GM19035 (cell line): ENCODE results near the gene USP47.

Source experiments
- ATAC-seq: cut with Tn5 transposase; IDR thresholded peaks from one replicate; pipeline ENCODE4 v1.9.1; 2021; ENCODE audit not compliant: unreplicated experiment

The USP47 gene

DNA sequence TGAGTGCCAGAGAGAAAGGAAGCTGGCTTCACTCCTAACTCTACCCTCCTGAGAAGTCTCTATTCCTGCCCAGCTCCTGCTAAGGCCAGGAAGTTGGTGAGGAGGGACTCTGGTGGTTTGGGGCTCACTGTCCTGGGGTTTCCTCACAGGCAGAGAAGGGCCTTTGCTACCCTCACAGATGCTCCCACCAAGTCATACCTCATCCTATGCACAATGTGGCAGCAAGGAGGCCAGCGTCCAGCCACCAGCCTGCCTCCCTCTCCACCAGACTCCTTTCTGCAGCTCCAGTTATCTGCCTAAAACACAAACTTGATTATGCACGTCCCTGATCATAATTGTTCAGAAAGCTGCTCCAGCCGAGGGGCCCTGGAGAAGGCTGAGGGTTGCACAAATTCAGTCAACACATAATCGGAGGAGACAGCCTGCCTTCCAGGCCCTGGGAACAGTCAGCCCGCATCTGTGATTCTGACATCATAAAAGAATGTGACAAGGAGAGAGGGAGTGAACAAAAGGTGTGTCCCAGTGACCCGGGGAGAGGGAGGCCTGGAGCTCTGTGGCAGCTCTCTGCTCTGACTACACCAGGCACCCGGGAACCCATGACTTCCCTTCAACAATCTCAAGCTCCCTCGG lies 137.8 kb downstream of the USP47 start:
- no peak for ATAC-seq

DNA sequence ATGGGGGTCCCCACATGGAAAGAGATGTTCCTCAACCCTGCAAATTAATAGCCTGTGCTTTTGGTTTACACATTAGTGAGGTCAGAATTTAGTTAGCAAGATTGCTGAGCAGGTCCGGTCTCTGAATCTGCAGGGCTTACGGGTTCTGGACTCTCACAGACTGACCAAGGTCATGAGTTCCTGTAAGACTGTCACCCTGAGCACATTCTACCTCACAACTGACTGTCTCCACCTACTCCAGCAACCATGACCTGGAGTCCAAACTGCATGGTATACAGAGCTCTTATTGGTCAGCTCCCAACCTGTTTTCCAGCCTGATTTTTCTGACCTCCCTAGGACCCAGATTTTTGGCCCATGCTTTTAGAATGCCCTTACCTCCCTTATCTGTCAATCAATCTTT lies 138.4 kb downstream of the USP47 start:
- no peak for ATAC-seq

DNA sequence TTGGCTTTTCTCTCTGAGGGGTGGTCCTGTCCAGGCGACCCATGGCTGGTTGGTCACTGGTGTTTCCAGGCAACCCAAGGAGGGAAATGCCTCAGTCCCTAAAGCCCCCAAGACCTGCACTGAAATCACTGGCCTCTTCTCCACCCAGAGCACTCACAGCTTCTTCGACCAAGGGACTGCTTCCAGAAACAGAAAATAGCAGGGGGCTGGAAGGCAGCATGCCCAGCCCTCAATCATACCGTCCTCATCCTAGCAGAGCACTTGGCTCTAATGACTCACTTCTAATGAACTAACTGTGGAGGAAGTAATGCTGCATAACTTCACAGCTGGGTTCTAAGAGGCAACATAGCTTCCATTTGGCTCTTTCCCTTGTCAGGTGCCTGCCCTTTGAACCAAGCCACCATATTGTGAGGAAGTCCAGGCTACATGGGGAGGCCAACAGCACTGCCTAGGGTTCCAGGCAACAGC lies 139.1 kb downstream of the USP47 start:
- ATAC-seq: no peak

DNA sequence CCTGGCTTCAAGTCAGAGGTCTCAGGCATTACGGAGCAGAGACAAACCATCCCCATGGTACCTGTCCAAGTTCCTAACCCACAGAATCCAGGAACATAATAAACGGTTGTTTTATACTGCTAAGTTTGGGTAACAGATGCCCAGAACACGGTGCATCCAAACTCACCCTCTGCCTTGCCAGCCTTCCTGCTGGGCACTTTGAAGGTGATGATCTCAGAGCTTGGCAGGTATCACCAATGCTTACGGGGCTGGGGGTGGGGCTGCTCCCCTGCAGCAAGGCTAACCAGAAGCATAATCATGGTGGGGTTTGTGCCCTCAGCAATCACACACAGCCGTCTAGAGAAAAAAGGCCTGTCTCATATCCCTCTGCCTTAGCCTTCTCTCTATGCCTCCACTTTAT lies 139.6 kb downstream of the USP47 start:
- ATAC-seq: no peak

DNA sequence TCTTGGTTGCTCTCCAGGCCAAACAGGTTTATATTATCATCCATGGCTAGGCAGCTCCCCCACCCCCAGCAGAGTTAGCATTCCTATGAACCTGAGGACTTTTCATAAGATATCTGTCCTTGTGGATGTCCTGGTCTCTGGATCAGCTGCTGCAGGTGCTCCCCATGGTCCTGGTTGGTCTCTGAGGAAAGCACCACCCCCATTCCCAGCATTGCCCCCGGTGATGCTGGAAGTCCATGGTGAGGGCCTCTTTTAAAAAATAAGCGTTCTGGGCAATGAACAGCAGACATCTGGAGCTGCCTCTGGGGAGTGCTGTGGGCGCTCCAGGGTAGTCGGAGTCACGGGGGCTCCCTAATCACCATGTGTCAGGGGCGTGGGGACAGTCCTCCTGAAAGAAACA lies 140.1 kb downstream of the USP47 start:
- no peak for ATAC-seq

DNA sequence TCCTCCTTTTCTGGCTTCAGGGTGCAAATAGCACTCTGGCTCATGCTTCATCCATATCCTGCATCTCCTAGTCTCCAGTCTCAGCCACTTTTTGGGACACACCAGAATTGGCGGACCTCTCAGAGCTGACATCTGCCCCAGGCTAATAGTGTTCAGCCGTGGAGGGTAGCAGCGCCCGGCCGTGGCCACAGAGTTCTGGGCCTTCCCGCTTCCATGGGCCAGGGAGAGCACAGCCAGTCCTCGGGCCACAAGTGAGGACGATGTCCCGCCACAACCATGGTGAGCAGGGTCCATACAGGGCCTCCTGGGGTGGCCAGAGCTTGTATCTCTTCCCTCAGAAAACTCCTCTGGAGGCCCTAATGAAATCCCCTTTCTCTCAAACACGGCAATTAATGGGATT lies 140.7 kb downstream of the USP47 start:
- ATAC-seq: no peak

DNA sequence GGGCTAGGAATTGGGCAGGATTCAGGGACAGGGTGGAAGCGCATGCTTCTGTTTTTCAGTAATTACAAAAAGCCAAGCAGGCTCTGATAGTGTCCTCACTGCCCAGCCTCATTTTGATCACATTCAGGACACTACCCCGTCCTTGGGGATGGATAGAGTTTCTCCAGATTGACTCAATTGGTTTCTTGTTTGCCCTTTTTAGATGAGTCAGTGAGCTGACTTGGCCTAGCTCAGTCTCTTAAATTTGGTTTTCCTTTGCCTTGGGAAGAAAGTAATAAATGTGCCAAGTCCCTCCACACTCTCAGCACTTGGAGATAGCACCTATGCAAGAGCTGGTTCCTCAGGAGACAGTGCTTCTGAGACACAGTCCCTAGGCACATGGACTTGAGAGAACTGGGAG lies 141.2 kb downstream of the USP47 start:
- ATAC-seq: no peak

DNA sequence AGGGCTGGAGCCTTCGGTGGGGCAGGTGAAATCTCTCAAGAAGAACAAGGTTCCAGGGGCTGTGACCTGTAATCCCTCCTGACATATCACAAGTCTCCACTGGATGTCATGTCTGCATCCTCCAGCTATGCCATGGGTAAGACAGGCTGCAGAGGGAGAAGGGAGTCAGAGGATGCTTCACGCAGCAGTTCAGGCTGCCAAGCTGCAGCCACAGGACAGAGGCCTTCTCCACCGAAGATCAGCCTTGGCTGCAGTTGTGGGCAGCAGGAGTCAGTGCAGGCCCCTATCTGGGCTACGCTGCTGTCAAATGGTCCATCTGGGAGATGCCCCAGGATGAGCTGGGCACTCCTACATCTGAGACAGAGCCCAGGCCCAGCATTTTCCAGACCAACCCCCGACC lies 141.7 kb downstream of the USP47 start:
- no peak for ATAC-seq

DNA sequence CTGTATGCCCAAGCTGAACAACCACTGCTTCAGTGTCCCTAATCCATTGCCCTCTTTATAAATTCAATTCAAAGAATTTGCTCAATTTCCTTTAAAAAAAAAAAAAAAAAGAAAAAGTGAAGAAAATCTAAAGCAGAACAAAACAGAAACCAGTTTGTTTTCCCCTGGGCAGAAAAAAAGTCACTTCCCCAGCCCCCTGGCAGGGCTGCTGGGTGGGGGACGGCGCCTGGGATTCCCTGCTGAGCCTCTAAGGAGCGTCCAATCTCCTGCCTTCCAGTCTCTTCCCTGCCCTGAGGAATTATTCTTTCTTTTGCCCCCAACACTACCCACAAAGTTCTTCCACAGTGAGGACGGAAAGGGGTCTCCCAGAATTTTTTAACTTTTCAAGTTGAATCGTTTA lies 142.8 kb downstream of the USP47 start:
- no peak for ATAC-seq

DNA sequence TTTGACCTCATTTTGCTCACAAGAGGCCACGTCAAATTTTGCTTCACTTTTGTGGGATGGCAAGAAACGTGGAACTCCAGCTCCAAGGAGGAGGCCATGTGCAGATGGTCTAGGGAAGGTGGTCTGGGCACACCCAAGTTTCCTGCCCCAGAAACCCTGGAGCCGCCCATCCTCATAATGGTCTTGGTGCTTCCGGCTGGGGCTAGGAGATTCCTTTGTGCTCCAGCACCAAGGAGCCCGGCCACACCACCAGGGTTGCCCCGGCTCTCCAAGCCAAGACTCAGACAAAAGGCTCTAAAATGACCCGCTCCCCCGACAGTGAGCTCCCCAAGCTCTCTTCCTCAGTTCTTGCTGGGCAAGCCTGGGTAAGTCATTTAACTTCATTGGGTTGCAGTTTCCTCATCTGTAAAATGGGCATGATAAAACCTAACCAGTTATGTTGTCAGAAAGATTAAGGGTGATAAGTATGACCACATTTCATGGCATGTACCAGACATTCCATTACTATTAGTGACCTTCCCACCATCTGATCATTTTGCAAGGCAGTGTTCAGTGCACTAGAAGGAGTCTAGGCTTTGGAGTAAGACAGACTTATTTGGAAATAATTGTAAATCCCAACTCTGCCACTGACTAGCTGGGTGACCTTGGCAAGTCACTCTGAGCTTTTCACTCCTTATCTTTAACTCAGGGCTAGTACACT lies 143.4 kb downstream of the USP47 start:
- ATAC-seq: no peak

DNA sequence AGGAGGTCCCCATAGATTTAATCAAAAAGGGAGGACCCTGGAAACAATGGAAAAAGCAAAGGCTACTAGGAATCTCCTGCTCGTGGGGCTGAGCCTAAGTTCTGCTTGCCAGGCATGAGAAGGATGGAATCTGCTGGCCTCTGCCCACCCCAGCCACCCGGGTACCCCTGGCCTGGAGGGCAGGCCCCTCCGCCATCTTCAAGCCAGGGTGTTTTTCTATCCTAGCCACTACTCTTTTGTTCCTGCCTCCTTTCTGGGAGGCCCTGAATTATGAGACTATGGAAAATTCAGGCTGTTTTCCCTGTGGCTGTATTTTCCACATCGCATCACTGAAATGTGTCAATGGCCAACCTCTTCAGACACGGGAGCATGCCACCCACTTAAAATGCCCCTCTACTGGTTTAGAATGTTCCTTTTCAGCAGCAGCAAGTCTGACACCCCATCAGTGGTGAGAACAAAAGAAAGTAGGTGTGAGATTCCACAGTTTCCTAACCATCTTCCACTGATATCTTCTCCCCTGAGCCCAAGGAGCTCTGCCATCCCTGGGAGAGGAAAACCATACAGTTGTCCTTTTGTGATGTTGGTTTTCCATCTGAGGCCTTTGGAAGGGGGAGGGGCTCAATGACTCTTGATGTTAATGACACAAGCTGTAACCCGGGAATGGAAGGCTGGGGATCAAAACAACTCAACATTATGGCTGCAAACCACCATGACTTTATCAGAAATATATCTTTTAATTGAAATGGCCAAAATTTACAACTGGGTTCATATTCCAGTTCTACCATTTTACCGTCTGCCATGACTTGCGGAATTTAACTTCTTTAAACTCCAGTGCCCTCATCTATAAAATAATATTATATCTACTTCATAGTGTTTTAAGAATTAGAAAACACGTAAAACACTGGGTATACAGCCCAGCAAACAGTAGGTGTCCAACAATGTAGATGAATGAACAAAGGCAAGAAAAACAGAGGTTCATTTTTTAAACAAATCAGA lies 144.5 kb downstream of the USP47 start:
- no peak for ATAC-seq

DNA sequence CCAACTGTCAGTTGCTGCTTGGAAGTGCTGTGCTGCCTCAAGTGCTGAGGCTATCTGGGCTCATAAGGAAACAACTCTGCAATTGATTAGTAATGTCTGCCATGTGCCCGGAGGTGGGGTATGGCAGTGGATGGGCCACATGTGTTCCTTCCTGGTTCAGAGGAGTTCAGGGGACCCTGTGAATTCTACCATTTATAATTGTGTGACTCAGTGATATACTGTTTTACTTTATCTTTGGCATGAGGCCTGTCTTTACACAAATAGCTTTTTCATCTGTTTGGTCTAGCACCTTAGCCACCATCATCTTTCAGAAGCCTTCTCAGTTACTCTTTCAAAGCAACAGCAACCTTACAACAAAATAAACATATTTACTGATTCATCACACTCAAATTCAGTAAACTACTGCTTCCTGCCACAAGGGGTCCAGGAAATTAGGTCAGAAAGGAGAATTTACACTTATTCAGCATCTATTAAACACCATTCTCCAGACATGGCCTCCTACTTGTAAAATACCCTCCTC lies 145.8 kb downstream of the USP47 start:
- ATAC-seq: no peak

DNA sequence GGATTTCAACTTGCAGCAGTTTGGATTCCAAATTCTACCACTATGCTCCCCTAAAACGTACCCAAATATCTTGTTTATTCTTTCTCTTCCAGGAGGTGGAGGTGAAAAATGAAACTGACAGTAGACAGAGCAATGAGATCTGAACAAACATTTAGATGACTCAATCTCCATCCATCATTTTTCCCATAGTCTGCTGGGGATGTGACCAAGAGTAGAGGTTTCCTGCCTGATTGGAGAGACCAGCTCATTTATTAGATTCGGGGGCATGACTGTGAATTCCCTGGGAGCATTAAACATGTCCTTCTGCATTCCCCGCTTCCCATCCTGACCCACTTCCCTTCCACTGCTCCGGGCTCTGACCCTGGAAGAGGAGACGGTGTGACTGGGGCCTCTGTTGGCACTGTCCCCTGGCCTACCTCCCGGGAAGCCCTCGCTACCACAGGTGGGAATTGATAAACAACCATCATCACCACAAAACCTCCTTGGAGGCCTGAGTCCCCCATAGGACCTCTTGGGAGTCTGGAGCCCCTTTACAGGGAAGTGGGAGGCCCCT lies 146.4 kb downstream of the USP47 start:
- ATAC-seq: no peak

DNA sequence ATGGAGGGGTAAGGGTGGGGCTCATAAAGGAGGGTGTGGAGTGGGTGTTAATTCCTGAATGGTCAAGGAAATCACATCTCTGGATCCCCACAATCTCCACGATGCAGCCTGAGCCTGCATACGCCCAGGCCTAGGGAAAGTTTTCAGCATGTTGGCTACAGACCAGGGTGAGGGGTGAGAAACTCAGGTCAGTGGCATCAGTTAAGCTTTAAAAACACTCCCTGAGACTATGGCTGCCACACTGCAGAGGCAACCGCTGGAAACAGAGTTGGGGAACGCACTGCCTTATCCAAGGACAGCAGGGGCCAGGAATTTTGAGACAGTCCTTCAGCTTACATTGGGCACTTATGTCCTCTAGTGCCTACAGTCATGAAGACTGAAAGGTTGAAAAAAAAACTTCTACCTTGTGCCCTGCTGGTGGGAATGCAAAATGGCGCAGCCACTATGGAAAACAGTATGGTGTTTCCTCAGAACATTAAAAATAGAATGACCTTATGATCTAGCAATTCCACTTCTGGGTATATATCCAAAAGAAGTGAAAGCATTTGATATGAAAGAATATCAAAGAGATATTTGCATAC lies 147.0 kb downstream of the USP47 start:
- ATAC-seq: no peak

DNA sequence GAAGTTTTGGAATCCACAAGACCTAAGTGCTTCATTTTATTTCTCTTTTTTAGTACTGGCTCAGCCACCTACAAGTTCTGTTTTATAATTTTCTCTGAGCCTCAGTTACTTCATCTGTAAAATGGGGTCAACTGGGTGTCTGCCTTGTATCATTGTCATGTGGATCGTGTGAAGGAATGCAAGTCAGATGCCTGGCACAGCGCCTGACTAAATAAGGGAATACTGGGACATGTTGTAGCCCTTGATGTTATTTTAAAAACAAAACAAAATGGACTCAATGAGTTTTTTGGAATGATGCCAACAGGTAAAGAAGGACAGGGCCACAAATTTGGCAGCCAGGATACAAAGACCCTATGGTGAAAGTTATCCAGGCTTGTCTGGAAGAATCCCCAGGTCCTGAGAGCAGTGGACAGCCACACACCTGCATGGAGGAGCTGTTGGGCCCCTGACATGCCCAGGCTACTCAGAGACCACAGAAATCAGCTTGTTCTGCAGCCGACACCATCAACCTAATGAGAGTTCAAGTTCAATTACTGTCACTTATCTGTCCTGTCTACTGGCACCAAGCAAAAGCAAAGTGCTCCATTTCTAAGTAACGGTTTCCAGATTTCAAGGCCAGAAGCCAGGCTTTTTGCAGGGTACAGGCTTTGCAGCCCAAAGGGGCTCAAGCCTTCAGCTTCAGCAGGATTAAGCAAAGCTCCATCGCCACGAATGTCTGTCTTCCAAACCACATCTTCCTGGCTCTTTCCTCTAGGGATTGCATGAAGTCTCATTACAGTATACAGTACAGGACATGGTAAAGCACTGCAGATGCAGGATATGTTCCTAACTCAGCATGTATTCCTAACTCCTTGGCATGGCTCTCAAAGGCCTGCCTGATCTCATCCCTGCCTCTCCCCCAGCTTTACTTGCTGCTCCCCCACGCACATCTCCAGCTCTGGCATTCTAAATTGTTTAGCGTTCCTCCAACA lies 148.3 kb downstream of the USP47 start:
- no peak for ATAC-seq

DNA sequence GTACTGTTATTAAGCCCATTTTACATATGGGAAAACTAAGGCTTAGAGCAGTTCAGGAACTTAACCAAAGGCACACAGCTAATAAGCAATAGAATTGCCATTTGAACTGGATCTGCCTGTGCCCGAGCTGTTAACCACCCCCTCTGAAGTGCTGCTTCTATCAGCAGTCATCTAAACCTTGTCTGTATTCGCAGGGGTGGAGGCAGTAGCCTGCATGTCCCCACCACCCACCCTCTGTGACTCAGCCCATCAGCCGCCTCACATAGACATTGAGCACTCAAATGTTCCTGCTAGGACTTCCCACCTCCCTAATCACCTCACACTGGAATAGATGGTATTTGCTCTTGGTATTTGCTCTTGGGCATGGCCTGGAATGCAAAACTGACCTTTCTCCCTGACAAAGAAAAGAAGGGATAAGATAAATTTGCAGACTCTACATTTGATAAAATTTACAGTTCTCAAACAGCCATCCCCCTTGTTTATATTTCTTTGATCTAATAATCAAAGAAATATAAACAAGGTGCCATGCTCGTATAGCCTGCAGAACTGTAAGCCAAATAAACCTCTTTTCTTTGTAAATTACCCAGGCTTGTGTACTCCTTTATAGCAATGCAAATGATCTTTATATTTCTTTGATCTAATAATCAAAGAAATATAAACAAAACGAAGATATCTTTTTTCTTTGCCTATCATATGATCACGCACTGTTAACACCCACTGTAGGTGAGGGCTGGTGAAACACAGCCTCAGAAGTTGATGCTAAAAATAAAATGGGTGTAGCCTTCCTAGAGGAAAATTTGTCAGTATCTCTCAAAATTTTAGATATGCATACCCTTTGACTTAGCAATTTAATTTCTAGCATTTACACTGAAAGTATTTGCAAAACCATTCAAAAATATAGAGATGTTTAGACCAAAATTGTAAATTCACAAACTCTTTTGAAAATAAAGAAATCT lies 150.8 kb downstream of the USP47 start:
- no peak for ATAC-seq

DNA sequence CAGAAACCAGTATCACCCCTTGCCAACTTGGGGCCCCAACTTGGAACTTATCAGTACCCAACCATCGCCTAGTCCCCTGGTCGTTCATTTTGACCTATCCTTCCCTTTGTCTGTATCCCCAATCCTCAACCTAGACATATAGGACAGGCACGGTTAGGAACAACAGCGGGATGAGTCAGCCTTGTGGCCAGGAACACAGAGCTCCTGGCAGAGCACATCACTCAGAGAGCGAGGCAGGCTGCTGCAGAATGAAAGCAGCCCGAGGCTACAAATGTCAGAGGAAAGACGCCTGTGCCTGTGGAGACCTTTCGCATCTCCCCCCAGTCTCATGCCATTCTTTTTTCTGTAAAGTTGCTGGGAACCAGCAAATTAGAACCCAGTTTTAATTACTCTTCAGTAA lies 152.1 kb downstream of the USP47 start:
- no peak for ATAC-seq

DNA sequence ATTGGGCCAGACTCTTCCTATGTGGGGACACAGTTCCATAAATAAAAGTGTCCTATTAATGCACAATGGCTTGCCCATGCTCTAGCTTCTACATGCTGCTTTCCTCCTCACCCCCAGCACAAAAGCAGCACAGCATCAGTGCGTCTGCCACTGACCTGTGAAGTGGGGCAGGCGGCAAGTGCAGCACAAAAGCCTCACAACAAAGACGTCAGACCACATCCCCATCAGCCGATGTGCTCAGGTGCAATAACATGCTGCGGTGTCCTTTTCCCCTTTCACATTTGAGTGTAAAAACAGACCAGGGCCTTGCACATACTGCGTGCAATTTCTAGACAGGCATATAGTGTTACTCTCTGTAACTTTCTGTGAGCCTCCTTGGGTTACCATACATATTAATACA lies 153.8 kb downstream of the USP47 start:
- no peak for ATAC-seq
